DLD1 (cell line): Measurements from ENCODE around the gene CDH26.

Experiments used
- in situ Hi-C: cut with HindIII; loops from 2 replicates; pipeline ENCODE4 v1.10.0; 2017; ENCODE audit warnings: low sequenced_read_pairs

The CDH26 gene

GRCh38 chr20:59977086-59977485 is 18.9 kb downstream of the CDH26 start:
- in situ Hi-C loops = no loop called here

GRCh38 chr20:59983076-59983475 is 24.9 kb downstream of the CDH26 start:
- in situ Hi-C loops = no loop called here

GRCh38 chr20:59984541-59984940 is 26.3 kb downstream of the CDH26 start:
- in situ Hi-C loops = no loop called here

GRCh38 chr20:59985164-59985563 is 26.9 kb downstream of the CDH26 start:
- in situ Hi-C loops = no loop called here

GRCh38 chr20:59985864-59986263 is 27.6 kb downstream of the CDH26 start:
- in situ Hi-C loops = no loop called here

GRCh38 chr20:59987135-59987534 is 28.9 kb downstream of the CDH26 start:
- in situ Hi-C loops = no loop called here

GRCh38 chr20:59988141-59988540 is 29.9 kb downstream of the CDH26 start:
- in situ Hi-C loops = no loop called here

- in situ Hi-C loops = no loop called here
Observed at GRCh38 chr20:59992526-59993084, 34.4 kb downstream of the CDH26 start.

- in situ Hi-C loops = no loop called here
Observed at GRCh38 chr20:59993736-59994430, 35.7 kb downstream of the CDH26 start.

- in situ Hi-C loops = no loop called here
Observed at GRCh38 chr20:59994697-59995122, 36.5 kb downstream of the CDH26 start.

- in situ Hi-C loops = no loop called here
Observed at GRCh38 chr20:59996108-59996507, 37.9 kb downstream of the CDH26 start.

- in situ Hi-C loops = no loop called here
Observed at GRCh38 chr20:59997896-59998295, 39.7 kb downstream of the CDH26 start.

GRCh38 chr20:59999502-59999901 is 41.3 kb downstream of the CDH26 start:
- in situ Hi-C loops = no loop called here

- in situ Hi-C loops = no loop called here
Observed at GRCh38 chr20:60000271-60001042, 42.2 kb downstream of the CDH26 start.

- in situ Hi-C loops = no loop called here
Observed at GRCh38 chr20:60001108-60001507, 42.9 kb downstream of the CDH26 start.

GRCh38 chr20:60003776-60004175 is 45.6 kb downstream of the CDH26 start:
- in situ Hi-C loops = no loop called here

- in situ Hi-C loops = no loop called here
Observed at GRCh38 chr20:60006261-60006660, 48.0 kb downstream of the CDH26 start.

GRCh38 chr20:60007464-60007863 is 49.2 kb downstream of the CDH26 start:
- in situ Hi-C loops = no loop called here

- in situ Hi-C loops = no loop called here
Observed at GRCh38 chr20:60008130-60008808, 50.0 kb downstream of the CDH26 start.

GRCh38 chr20:60009318-60009717 is 51.1 kb downstream of the CDH26 start:
- in situ Hi-C loops = no loop called here

- in situ Hi-C loops = no loop called here
Observed at GRCh38 chr20:60009826-60010616, 51.8 kb downstream of the CDH26 start.
